Suprapubic skin (tissue), 4 donors: ENCODE data around the gene EML1.

ENCODE experiments used
- CTCF ChIP-seq, 2 donors: fragments of 200-600 bp in 1 of 2; fragments of 450-650 bp in 1 of 2; sonication (generic) in 1 of 2; IDR thresholded peaks; one replicate each; pipeline ENCODE4 v1.5.1; 2016 to 2019; ENCODE audit warnings: antibody characterized with exemption in 2 of 2, mild to moderate bottlenecking in 1 of 2, moderate library complexity in 1 of 2
- POLR2A ChIP-seq, 2 donors: fragments of 450-650 bp; IDR thresholded peaks; one replicate each; pipeline ENCODE4 v1.6.1; 2017; ENCODE audit warnings: antibody characterized with exemption in 2 of 2, mild to moderate bottlenecking in 2 of 2, moderate library complexity in 2 of 2
- POLR2AphosphoS5 ChIP-seq, 3 donors: sonication (generic); formaldehyde crosslinking; IDR thresholded peaks; one replicate each; pipeline ENCODE4 v1.6.1; 2017; ENCODE audit warnings: antibody characterized with exemption in 3 of 3

- TF ChIP-seq POLR2A (IDR thresholded peaks at IDR 0.05) = no peak
- TF ChIP-seq CTCF (IDR thresholded peaks at IDR 0.05) = no peak
- no peak for TF ChIP-seq POLR2AphosphoS5 (IDR thresholded peaks at IDR 0.05)
These were observed 48.9 kb downstream of the EML1 start for GRCh38 chr14:99842141-99842540.
